ENCODE data around the gene HSF2BP.
"Not testable (repeated sequence)": the region's sequence is repeated elsewhere in the genome, so short reads cannot be mapped to it uniquely, and the experiment has no call there.

The HSF2BP gene

GRCh38 chr21:43684424-43684823 lies 25.1 kb upstream of the HSF2BP start:
- DNase-seq (ENCODE audit: extremely low read depth, insufficient read length) = no peak
- Histone ChIP-seq H3K36me3 (ENCODE audit: control insufficient read depth, insufficient read depth, low read length) (peaks cover 37% of the 10 kb centered on the region), H3K27me3 (replicated peaks; ENCODE audit: control insufficient read depth, insufficient read depth, low read length) (no peaks in the 10 kb centered on the region), H3K4me3 (replicated peaks; ENCODE audit: low read depth, low read length) (no peak overlapping the region)
- TF ChIP-seq, protein P1, sequence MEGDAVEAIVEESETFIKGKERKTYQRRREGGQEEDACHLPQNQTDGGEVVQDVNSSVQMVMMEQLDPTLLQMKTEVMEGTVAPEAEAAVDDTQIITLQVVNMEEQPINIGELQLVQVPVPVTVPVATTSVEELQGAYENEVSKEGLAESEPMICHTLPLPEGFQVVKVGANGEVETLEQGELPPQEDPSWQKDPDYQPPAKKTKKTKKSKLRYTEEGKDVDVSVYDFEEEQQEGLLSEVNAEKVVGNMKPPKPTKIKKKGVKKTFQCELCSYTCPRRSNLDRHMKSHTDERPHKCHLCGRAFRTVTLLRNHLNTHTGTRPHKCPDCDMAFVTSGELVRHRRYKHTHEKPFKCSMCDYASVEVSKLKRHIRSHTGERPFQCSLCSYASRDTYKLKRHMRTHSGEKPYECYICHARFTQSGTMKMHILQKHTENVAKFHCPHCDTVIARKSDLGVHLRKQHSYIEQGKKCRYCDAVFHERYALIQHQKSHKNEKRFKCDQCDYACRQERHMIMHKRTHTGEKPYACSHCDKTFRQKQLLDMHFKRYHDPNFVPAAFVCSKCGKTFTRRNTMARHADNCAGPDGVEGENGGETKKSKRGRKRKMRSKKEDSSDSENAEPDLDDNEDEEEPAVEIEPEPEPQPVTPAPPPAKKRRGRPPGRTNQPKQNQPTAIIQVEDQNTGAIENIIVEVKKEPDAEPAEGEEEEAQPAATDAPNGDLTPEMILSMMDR (IDR thresholded peaks at IDR 0.05; ENCODE audit: insufficient read depth, low read length, poor library complexity, severe bottlenecking) = no peak

- no peak for DNase-seq (ENCODE audit: extremely low read depth, insufficient read length)
- H3K36me3 ChIP-seq (ENCODE audit: control insufficient read depth, insufficient read depth, low read length) = peaks cover 23% of the 10 kb centered on the region
- H3K27me3 ChIP-seq (replicated peaks; ENCODE audit: control insufficient read depth, insufficient read depth, low read length) = no peaks in the 10 kb centered on the region
- no peak overlapping the region for H3K4me3 ChIP-seq (replicated peaks; ENCODE audit: low read depth, low read length)
- TF ChIP-seq, protein P1 (IDR thresholded peaks at IDR 0.05; ENCODE audit: insufficient read depth, low read length, poor library complexity, severe bottlenecking) = no peak
Measured at GRCh38 chr21:43681650-43682049, 22.4 kb upstream of the HSF2BP start.

- H3K4me3 ChIP-seq (replicated peaks; ENCODE audit: low read depth, low read length); DNase-seq (ENCODE audit: extremely low read depth, insufficient read length); H3K27me3 ChIP-seq (replicated peaks; ENCODE audit: control insufficient read depth, insufficient read depth, low read length): not testable (repeated sequence)
- peaks cover 24% of the 10 kb centered on the region for H3K36me3 ChIP-seq (ENCODE audit: control insufficient read depth, insufficient read depth, low read length)
Measured at GRCh38 chr21:43680421-43680820, 21.1 kb upstream of the HSF2BP start.

GRCh38 chr21:43679951-43680350 lies 20.7 kb upstream of the HSF2BP start:
- no peak overlapping the region for H3K4me3 ChIP-seq (replicated peaks; ENCODE audit: low read depth, low read length)
- H3K27me3 ChIP-seq (replicated peaks; ENCODE audit: control insufficient read depth, insufficient read depth, low read length) = no peaks in the 10 kb centered on the region
- H3K36me3 ChIP-seq (ENCODE audit: control insufficient read depth, insufficient read depth, low read length) = peaks cover 21% of the 10 kb centered on the region
- TF ChIP-seq, protein P1 (IDR thresholded peaks at IDR 0.05; ENCODE audit: insufficient read depth, low read length, poor library complexity, severe bottlenecking) = no peak
- no peak for DNase-seq (ENCODE audit: extremely low read depth, insufficient read length)

DNA sequence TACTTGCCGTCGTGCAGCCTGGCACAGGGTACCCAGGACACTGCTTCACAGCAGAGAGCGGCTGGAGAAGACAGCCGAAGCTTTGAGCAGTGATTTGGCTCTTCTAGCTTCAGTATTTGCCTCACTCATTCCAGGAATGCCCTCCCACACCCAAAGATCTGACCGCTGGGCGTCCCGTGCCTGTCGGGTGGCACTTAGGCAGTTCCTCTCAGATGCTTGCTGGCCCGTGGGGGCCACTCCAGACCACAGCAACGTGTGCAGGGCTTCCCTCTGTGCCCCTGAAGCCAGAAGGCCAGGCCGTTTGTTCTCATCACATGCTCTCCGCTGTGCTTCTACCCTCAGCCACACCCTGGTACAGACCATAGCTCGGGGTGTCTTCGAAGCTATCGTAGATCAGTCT lies 17.1 kb upstream of the HSF2BP start:
- no peak for DNase-seq (ENCODE audit: extremely low read depth, insufficient read length)
- no peaks in the 10 kb centered on the region for H3K27me3 ChIP-seq (replicated peaks; ENCODE audit: control insufficient read depth, insufficient read depth, low read length)
- TF ChIP-seq, protein P1 (IDR thresholded peaks at IDR 0.05; ENCODE audit: insufficient read depth, low read length, poor library complexity, severe bottlenecking) = no peak
- no peak overlapping the region for H3K4me3 ChIP-seq (replicated peaks; ENCODE audit: low read depth, low read length)
- peaks cover 18% of the 10 kb centered on the region for H3K36me3 ChIP-seq (ENCODE audit: control insufficient read depth, insufficient read depth, low read length)

GRCh38 chr21:43675871-43676270 lies 16.6 kb upstream of the HSF2BP start:
- DNase-seq (ENCODE audit: extremely low read depth, insufficient read length) = no peak
- Histone ChIP-seq H3K27me3 (replicated peaks; ENCODE audit: control insufficient read depth, insufficient read depth, low read length) (no peaks in the 10 kb centered on the region), H3K36me3 (ENCODE audit: control insufficient read depth, insufficient read depth, low read length) (peaks cover 19% of the 10 kb centered on the region), H3K4me3 (replicated peaks; ENCODE audit: low read depth, low read length) (no peak overlapping the region)
- TF ChIP-seq, protein P1 (IDR thresholded peaks at IDR 0.05; ENCODE audit: insufficient read depth, low read length, poor library complexity, severe bottlenecking) = no peak

All from GM06990 (cell line).